Stimulated activated CD8-positive, alpha-beta memory T cell treated with anti-CD3 and anti-CD28 coated beads, Interleukin-2, amount 100 ng/mL, for 48 hours (primary cell): ENCODE data around the gene RWDD1.

Experiments
- DNase-seq, 2 donors: peaks; one replicate each; pipeline ENCODE4 v3.0.0-alpha.2; 2020; ENCODE audit warnings: low read depth in 2 of 2

RWDD1 gene

DNA sequence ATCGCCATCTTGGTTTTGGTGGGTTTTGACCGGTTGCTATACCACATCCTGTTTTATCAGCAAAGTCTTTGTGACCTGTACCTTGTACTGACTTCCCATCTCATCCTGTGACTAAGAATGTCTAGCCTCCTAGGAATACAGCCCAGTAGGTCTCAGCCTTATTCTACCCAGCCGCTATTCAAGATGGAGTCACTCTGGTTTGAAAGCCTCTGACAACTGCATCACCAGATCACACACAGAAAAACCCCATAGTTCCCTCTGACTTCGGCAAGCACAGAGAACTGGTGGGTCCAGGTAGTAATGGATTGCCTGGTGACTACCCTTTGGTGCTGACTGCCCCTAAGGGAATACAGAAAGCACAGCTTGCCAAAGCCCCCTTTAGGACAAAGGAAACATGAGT lies 34.6 kb downstream of the RWDD1 start:
- DNase-seq, result no peak

- DNase-seq, result no peak
These were observed 39.8 kb downstream of the RWDD1 start for GRCh38 chr6:116611056-116611455.

DNA sequence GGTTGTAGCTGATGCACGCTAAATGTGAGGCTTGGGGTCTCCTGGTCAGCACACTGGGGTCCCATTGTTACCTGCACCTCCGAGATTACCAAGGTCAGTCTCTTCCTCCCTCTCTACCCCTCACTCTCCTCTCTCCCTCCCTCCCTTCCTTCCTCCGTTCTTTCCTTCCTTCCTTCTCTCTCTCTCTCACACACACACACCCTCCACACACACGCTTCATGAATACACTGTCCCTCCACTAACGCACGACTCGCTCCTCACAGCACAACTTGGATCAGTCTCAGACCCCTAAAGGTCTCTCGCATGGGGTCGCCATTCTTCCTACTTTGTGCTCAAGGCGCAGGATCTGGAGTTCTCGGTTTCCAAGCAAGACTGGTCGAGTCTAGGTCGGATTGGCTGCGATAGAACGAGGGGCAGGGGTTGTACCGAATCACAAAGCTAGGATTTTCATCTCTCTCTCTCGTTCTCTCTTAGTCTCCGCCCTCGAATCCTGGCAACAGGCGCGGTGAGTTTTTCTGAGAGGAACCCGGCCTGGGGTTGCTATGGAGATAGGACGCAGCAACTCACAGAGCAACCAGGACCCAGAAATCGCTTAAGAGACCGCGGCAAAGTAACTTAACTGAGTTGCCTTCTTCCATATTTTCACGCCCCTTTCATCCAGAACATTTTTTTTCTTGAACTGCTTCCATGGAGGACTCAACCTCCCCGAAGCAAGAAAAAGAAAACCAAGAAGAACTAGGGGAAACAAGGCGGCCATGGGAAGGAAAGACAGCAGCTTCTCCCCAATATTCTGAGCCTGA lies 44.8 kb downstream of the RWDD1 start, which contains the start of gene RSPH4A:
RSPH4A (plus strand) TSS at position 543 of the 800 bp plus-strand sequence; CDS start at position 688, 145 bp downstream.
- peak; percentile 45 to 51 for DNase-seq

- DNase-seq, result peak in 1 of 2 donors; percentile 2
These were observed 45.4 kb downstream of the RWDD1 start for GRCh38 chr6:116616737-116617053.

GRCh38 chr6:116624036-116624805 lies 52.9 kb downstream of the RWDD1 start:
- DNase-seq, result no peak

GRCh38 chr6:116625872-116626271 lies 54.6 kb downstream of the RWDD1 start:
- no peak for DNase-seq

GRCh38 chr6:116629563-116629981 lies 58.3 kb downstream of the RWDD1 start:
- no peak for DNase-seq

- DNase-seq, result no peak
These were observed 60.2 kb downstream of the RWDD1 start for GRCh38 chr6:116631379-116631990.

DNA sequence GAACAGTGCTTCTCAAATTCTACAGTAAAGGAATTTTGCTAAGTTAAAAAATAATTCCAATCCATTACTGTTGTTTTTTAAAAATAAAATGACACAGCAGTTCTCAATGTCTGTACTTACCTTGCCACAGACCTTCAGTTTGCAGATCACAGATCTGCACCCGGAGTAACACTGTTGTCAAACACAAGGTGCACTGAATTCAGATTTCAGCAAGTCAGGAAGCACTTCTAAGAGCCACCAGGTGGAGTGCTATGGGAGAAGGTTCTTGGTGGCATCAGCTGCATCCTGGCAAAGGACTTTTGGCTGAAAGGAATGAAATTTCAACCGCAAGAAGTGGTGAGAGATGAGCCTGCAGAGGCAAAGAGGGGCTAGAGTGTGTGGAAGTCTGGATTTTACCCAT lies 62.4 kb downstream of the RWDD1 start:
- DNase-seq, result no peak
